ENCODE data around the gene KMT2D. TPM values are rescaled to one million over a fixed set of nuclear protein-coding genes. Genes with fewer than 3 reads are reported as not detected.

Gene KMT2D
- total RNA-seq, 2 experiments from 2014 or later = 41.8 to 129 TPM

GRCh38 chr12:49030119-49030518, 30.5 kb downstream of the KMT2D start:
- BruUV-seq (replicated peaks) = no TSS peak
- H3K9me2 ChIP-seq (ENCODE audit: insufficient read depth, low read length) = no peaks in the 10 kb centered on the region
- H3K27ac ChIP-seq (ENCODE audit: low read depth, low read length, poor library complexity, severe bottlenecking) = no peak overlapping the region
- no peaks in the 10 kb centered on the region for H3K79me2 ChIP-seq (ENCODE audit: insufficient read depth, low read depth, low read length)
- ChIA-PET CTCF (ENCODE audit: unreplicated experiment) (no interaction called here), POLR2A (interaction anchor here (0.7 to 1.5 kb wide), 2 partner anchors 11 to 12 kb away, joined by 5 read pairs; partner anchors contain the start of gene PRKAG1)
- no peak overlapping the region for H3K4me2 ChIP-seq (ENCODE audit: low read length)
- TF ChIP-seq EZH2phosphoT487 (IDR thresholded peaks at IDR 0.05; ENCODE audit: borderline replicate concordance, low read depth, low read length) = no peak
- TF ChIP-seq, protein P1, sequence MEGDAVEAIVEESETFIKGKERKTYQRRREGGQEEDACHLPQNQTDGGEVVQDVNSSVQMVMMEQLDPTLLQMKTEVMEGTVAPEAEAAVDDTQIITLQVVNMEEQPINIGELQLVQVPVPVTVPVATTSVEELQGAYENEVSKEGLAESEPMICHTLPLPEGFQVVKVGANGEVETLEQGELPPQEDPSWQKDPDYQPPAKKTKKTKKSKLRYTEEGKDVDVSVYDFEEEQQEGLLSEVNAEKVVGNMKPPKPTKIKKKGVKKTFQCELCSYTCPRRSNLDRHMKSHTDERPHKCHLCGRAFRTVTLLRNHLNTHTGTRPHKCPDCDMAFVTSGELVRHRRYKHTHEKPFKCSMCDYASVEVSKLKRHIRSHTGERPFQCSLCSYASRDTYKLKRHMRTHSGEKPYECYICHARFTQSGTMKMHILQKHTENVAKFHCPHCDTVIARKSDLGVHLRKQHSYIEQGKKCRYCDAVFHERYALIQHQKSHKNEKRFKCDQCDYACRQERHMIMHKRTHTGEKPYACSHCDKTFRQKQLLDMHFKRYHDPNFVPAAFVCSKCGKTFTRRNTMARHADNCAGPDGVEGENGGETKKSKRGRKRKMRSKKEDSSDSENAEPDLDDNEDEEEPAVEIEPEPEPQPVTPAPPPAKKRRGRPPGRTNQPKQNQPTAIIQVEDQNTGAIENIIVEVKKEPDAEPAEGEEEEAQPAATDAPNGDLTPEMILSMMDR (conservative IDR thresholded peaks at IDR 0.05; ENCODE audit: low read length) = no peak
- no peak overlapping the region for H3K4me3 ChIP-seq (ENCODE audit: low read depth, low read length, poor library complexity, severe bottlenecking)
- H3K36me3 ChIP-seq (ENCODE audit: insufficient read depth, low read length) = peaks cover 100% of the 10 kb centered on the region
- H4K20me1 ChIP-seq (ENCODE audit: insufficient read depth, low read length) = no peaks in the 10 kb centered on the region
- DNase-seq (ENCODE audit: low spot score) = no peak
- H2AFZ ChIP-seq (ENCODE audit: low read length) = no peak overlapping the region
- no peaks in the 10 kb centered on the region for H3K4me1 ChIP-seq (ENCODE audit: insufficient read depth, low read length, poor library complexity, severe bottlenecking)
- H3K9me3 ChIP-seq (ENCODE audit: low read length) = no peaks in the 10 kb centered on the region
- intact Hi-C loops (cut with micrococcal nuclease; ENCODE audit: unreplicated experiment) = no loop called here

DNA sequence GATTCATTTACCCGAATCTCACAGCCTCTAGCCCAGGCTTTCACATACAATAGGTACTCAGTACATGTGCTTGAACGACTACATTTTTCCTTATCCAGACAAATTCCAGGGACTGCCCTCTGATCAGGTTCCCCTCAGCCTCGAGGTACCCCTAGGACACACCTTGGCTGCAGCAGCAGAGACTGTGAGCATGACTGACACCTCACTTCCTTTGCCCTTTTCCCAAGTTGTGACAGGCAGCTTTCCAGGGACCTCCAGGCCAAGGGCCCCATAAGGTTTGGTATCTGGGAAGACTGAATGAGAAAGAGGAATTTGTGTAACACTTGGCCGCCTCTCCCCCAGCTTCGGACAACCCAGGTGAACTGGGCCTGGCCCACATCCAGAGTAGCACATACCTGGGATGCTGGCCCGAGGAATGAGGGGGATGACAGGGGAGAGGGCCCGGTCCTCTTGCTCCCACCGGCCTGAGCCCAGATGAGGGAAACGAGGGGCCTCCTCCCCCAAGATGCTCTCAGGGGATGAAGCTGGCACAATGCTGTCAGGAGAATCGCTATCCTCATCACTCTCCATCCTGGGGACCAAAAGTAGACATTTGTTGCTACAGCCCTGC, 31.8 kb downstream of the KMT2D start:
- no TSS peak for BruUV-seq (replicated peaks)
- H4K20me1 ChIP-seq (ENCODE audit: insufficient read depth, low read length) = no peaks in the 10 kb centered on the region
- H3K36me3 ChIP-seq (ENCODE audit: insufficient read depth, low read length) = peaks cover 99% of the 10 kb centered on the region
- ChIA-PET CTCF (ENCODE audit: unreplicated experiment) (no interaction called here), POLR2A (interaction anchor here (0.7 kb wide), 1 partner anchor 426 kb away, joined by 6 read pairs; no protein-coding TSS in a partner anchor)
- no peaks in the 10 kb centered on the region for H3K9me3 ChIP-seq (ENCODE audit: low read length)
- H3K4me1 ChIP-seq (ENCODE audit: insufficient read depth, low read length, poor library complexity, severe bottlenecking) = no peaks in the 10 kb centered on the region
- no peak overlapping the region for H2AFZ ChIP-seq (ENCODE audit: low read length)
- H3K27ac ChIP-seq (ENCODE audit: low read depth, low read length, poor library complexity, severe bottlenecking) = no peak overlapping the region
- TF ChIP-seq, protein P1 (conservative IDR thresholded peaks at IDR 0.05; ENCODE audit: low read length) = no peak
- no peak for TF ChIP-seq EZH2phosphoT487 (IDR thresholded peaks at IDR 0.05; ENCODE audit: borderline replicate concordance, low read depth, low read length)
- intact Hi-C loops (cut with micrococcal nuclease; ENCODE audit: unreplicated experiment) = no loop called here
- no peaks in the 10 kb centered on the region for H3K9me2 ChIP-seq (ENCODE audit: insufficient read depth, low read length)
- no peak overlapping the region for H3K4me3 ChIP-seq (ENCODE audit: low read depth, low read length, poor library complexity, severe bottlenecking)
- H3K79me2 ChIP-seq (ENCODE audit: insufficient read depth, low read depth, low read length) = no peaks in the 10 kb centered on the region
- DNase-seq (ENCODE audit: low spot score) = no peak
- H3K4me2 ChIP-seq (ENCODE audit: low read length) = no peak overlapping the region

- Histone ChIP-seq H3K36me3 (ENCODE audit: insufficient read depth, low read length) (peaks cover 99% of the 10 kb centered on the region), H3K4me1 (ENCODE audit: insufficient read depth, low read length, poor library complexity, severe bottlenecking) (no peaks in the 10 kb centered on the region), H3K9me2 (ENCODE audit: insufficient read depth, low read length) (no peaks in the 10 kb centered on the region), H2AFZ (ENCODE audit: low read length) (no peak overlapping the region), H3K4me3 (ENCODE audit: low read depth, low read length, poor library complexity, severe bottlenecking) (no peak overlapping the region), H3K27ac (ENCODE audit: low read depth, low read length, poor library complexity, severe bottlenecking) (no peak overlapping the region), H4K20me1 (ENCODE audit: insufficient read depth, low read length) (no peaks in the 10 kb centered on the region), H3K9me3 (ENCODE audit: low read length) (no peaks in the 10 kb centered on the region), H3K4me2 (ENCODE audit: low read length) (no peak overlapping the region), H3K79me2 (ENCODE audit: insufficient read depth, low read depth, low read length) (no peaks in the 10 kb centered on the region)
- BruUV-seq (replicated peaks) = no TSS peak
- no peak for TF ChIP-seq EZH2phosphoT487 (IDR thresholded peaks at IDR 0.05; ENCODE audit: borderline replicate concordance, low read depth, low read length)
- TF ChIP-seq, protein P1 (conservative IDR thresholded peaks at IDR 0.05; ENCODE audit: low read length) = no peak
- POLR2A ChIA-PET = no interaction called here
- intact Hi-C loops (cut with micrococcal nuclease; ENCODE audit: unreplicated experiment) = no loop called here
- CTCF ChIA-PET (ENCODE audit: unreplicated experiment) = no interaction called here
- DNase-seq (ENCODE audit: low spot score) = no peak
These were observed 32.6 kb downstream of the KMT2D start for GRCh38 chr12:49027846-49028555.
